ENCODE measurements around the gene CHD5.

DNA sequence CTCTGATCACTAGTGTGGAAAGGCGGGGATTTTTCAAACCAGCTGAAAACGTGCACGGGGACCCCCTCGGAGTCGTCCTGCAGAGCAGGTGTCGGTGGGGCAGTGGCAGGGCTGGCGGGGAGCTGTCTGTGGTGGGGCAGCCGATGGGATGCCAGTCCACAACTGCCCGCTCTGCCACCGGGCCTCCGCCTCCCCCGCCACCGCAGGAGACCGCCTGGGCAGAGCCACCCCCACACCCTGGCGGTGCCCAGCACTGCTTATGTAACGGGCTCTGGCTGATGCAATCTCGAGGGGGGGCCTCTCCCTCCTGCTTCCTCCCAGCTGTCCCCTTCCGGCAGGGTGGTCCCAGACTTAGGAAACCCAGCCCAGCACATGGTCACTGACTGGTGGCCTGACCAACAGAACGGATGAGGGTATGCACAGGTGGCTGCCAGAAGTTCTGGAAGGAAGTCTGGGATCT is 9.3 kb downstream of the CHD5 start:
- TF ChIP-seq CTCF (IDR thresholded peaks at IDR 0.05) (no peak), POLR2A (IDR thresholded peaks at IDR 0.05) (no peak)

All from adrenal gland (tissue), 5 donors.